Measurements from ENCODE around the gene PRMT6.

DNA sequence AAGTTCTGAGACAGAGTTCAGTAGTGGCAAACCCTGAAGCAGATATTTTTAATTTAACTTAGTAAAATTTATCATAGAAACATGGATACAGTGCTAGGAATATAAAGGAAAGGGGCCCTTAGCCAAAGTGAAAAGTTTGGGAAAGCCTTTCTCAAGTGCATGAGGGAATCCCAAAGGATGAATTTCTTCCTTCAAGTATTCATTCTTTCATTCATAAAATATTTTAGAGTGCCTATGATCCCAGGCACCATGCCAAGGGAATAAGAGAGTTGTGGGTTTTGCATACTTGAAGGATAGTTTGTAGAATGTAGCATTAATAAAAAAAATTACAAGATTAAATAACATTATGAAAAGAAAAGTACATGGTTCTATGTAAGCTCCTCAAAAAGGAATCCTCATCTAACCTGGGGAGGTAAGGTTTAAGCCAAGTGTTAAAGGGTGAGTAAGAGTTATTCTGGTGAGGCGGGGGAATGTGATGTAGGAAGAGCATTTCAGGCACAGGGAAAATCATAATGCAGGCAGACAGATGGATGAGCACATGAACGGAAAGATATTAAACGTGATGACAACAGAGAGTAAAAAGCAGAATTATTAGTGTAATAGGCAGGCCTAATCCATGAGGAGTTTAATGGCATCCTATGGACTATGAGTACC lies 44.0 kb downstream of the PRMT6 start:
- TF ChIP-seq, protein P1, sequence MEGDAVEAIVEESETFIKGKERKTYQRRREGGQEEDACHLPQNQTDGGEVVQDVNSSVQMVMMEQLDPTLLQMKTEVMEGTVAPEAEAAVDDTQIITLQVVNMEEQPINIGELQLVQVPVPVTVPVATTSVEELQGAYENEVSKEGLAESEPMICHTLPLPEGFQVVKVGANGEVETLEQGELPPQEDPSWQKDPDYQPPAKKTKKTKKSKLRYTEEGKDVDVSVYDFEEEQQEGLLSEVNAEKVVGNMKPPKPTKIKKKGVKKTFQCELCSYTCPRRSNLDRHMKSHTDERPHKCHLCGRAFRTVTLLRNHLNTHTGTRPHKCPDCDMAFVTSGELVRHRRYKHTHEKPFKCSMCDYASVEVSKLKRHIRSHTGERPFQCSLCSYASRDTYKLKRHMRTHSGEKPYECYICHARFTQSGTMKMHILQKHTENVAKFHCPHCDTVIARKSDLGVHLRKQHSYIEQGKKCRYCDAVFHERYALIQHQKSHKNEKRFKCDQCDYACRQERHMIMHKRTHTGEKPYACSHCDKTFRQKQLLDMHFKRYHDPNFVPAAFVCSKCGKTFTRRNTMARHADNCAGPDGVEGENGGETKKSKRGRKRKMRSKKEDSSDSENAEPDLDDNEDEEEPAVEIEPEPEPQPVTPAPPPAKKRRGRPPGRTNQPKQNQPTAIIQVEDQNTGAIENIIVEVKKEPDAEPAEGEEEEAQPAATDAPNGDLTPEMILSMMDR (IDR thresholded peaks at IDR 0.05) = no peak
- no peak for TF ChIP-seq POLR2A (IDR thresholded peaks at IDR 0.05)
- TF ChIP-seq POLR2AphosphoS5 (IDR thresholded peaks at IDR 0.05) = no peak
